ENCODE results near the gene SYDE1. TPM values are rescaled to one million over a fixed set of nuclear protein-coding genes. Genes with fewer than 3 reads are reported as not detected.

SYDE1 gene
- polyA plus RNA-seq, 6 donors from 2014 or later: 0.09 to 0.16 (median 0.15) TPM; not detected in 3

- DNase-seq (no peak), ATAC-seq (ENCODE audit: low read depth in 2 of 2) (no peak)
- Mint-ChIP-seq H3K36me3 (peaks cover 0 to 12% of the 10 kb centered on the region in 2 donors), H3K9me3 (peaks cover 3 to 19% (median 10%) of the 10 kb centered on the region in 7 donors), H3K4me3 (no peak overlapping the region), H3K27ac (peak overlapping the region in 1 of 6 donors; percentile 69), H3K27me3 (peaks cover 15 to 27% (median 18%) of the 10 kb centered on the region in 3 donors), H3K4me1 (no peaks in the 10 kb centered on the region)
Measured at GRCh38 chr19:15141143-15141542, 33.9 kb downstream of the SYDE1 start.

GRCh38 chr19:15142313-15142712, 35.1 kb downstream of the SYDE1 start:
- Mint-ChIP-seq H3K4me3 (no peak overlapping the region), H3K4me1 (no peaks in the 10 kb centered on the region), H3K9me3 (peaks cover 3 to 17% (median 10%) of the 10 kb centered on the region in 7 donors), H3K27ac (no peak overlapping the region), H3K36me3 (peaks cover 0 to 12% of the 10 kb centered on the region in 2 donors), H3K27me3 (peaks cover 13 to 23% (median 15%) of the 10 kb centered on the region in 3 donors)
- DNase-seq (no peak), ATAC-seq (ENCODE audit: low read depth in 2 of 2) (no peak)

GRCh38 chr19:15144046-15144646, 36.9 kb downstream of the SYDE1 start:
- Mint-ChIP-seq H3K4me3 (no peak overlapping the region), H3K27me3 (peaks cover 9 to 13% (median 12%) of the 10 kb centered on the region in 3 donors), H3K9me3 (peaks cover 0 to 7% (median 5%) of the 10 kb centered on the region in 7 donors), H3K36me3 (peaks cover 0 to 4% of the 10 kb centered on the region in 2 donors), H3K27ac (peak overlapping the region in 1 of 6 donors; percentile 40), H3K4me1 (no peaks in the 10 kb centered on the region)
- no peak for DNase-seq
- no peak for ATAC-seq (ENCODE audit: low read depth in 2 of 2)

GRCh38 chr19:15147090-15147489, 39.9 kb downstream of the SYDE1 start:
- no peaks in the 10 kb centered on the region for H3K4me1 Mint-ChIP-seq
- peaks cover 5 to 20% (median 17%) of the 10 kb centered on the region in 3 donors for H3K27me3 Mint-ChIP-seq

GRCh38 chr19:15149737-15150136, 42.5 kb downstream of the SYDE1 start:
- Mint-ChIP-seq H3K4me1 (no peaks in the 10 kb centered on the region), H3K27me3 (peaks cover 11 to 43% (median 41%) of the 10 kb centered on the region in 3 donors), H3K36me3 (peaks cover 0 to 6% of the 10 kb centered on the region in 2 donors), H3K9me3 (peaks cover under 1 to 10% (median 5%) of the 10 kb centered on the region in 7 donors), H3K27ac (peak overlapping the region in 1 of 6 donors; percentile 70), H3K4me3 (peak overlapping the region in 1 of 8 donors; percentile 29)
- ATAC-seq (ENCODE audit: low read depth in 2 of 2) (no peak), DNase-seq (no peak)

More at GRCh38 chr19:15147090-15147489, 39.9 kb downstream of the SYDE1 start:
- no peak for DNase-seq
- Mint-ChIP-seq H3K27ac (no peak overlapping the region), H3K36me3 (no peaks in the 10 kb centered on the region), H3K4me3 (no peak overlapping the region), H3K9me3 (no peaks in the 10 kb centered on the region)
- ATAC-seq (ENCODE audit: low read depth in 2 of 2): no peak

GRCh38 chr19:15154002-15154612, 46.9 kb downstream of the SYDE1 start:
- DNase-seq: no peak
- Mint-ChIP-seq H3K27ac (no peak overlapping the region), H3K4me3 (no peak overlapping the region), H3K27me3 (peaks cover 18 to 58% (median 58%) of the 10 kb centered on the region in 3 donors), H3K36me3 (peaks cover 10 to 11% of the 10 kb centered on the region in 2 donors), H3K4me1 (no peaks in the 10 kb centered on the region), H3K9me3 (peaks cover 5 to 27% (median 20%) of the 10 kb centered on the region in 7 donors)
- ATAC-seq (ENCODE audit: low read depth in 2 of 2): no peak

GRCh38 chr19:15155296-15155695, 48.1 kb downstream of the SYDE1 start:
- no peak for DNase-seq
- no peaks in the 10 kb centered on the region for H3K4me1 Mint-ChIP-seq
- peaks cover 6 to 32% (median 25%) of the 10 kb centered on the region in 7 donors for H3K9me3 Mint-ChIP-seq
- no peak overlapping the region for H3K4me3 Mint-ChIP-seq
- no peak overlapping the region for H3K27ac Mint-ChIP-seq
- ATAC-seq (ENCODE audit: low read depth in 2 of 2): no peak
- H3K27me3 Mint-ChIP-seq: peaks cover 18 to 52% (median 50%) of the 10 kb centered on the region in 3 donors
- H3K36me3 Mint-ChIP-seq: peaks cover 11 to 14% of the 10 kb centered on the region in 2 donors

- peaks cover 14 to 50% (median 49%) of the 10 kb centered on the region in 3 donors for H3K27me3 Mint-ChIP-seq
- H3K9me3 Mint-ChIP-seq: peaks cover 8 to 32% (median 25%) of the 10 kb centered on the region in 7 donors
- ATAC-seq (ENCODE audit: low read depth in 2 of 2) (no peak), DNase-seq (no peak)
- H3K36me3 Mint-ChIP-seq: peaks cover 11 to 14% of the 10 kb centered on the region in 2 donors
- no peaks in the 10 kb centered on the region for H3K4me1 Mint-ChIP-seq
- no peak overlapping the region for H3K4me3 Mint-ChIP-seq
- no peak overlapping the region for H3K27ac Mint-ChIP-seq
Measured at GRCh38 chr19:15156391-15156790, 49.2 kb downstream of the SYDE1 start.

- no peak overlapping the region for H3K27ac Mint-ChIP-seq
- no peak for ATAC-seq (ENCODE audit: low read depth in 2 of 2)
- peaks cover 10 to 14% of the 10 kb centered on the region in 2 donors for H3K36me3 Mint-ChIP-seq
- H3K27me3 Mint-ChIP-seq: peaks cover 8 to 25% (median 25%) of the 10 kb centered on the region in 3 donors
- peaks cover 10 to 40% (median 28%) of the 10 kb centered on the region in 7 donors for H3K9me3 Mint-ChIP-seq
- H3K4me3 Mint-ChIP-seq: peak overlapping the region in 1 of 8 donors; percentile 46
- DNase-seq: no peak
- H3K4me1 Mint-ChIP-seq: no peaks in the 10 kb centered on the region
Measured at GRCh38 chr19:15159251-15159650, 52.0 kb downstream of the SYDE1 start.

GRCh38 chr19:15161028-15161984, 54.1 kb downstream of the SYDE1 start:
- no peak for DNase-seq
- Mint-ChIP-seq H3K27ac (no peak overlapping the region), H3K4me3 (no peak overlapping the region), H3K36me3 (peaks cover 5 to 14% of the 10 kb centered on the region in 2 donors), H3K27me3 (peaks cover 7 to 18% (median 17%) of the 10 kb centered on the region in 3 donors), H3K4me1 (no peaks in the 10 kb centered on the region), H3K9me3 (peaks cover 9 to 55% (median 40%) of the 10 kb centered on the region in 7 donors)
- ATAC-seq (ENCODE audit: low read depth in 2 of 2): no peak
